K562 (cell line): ENCODE data around the gene FBN3. TPM values are rescaled to one million over a fixed set of nuclear protein-coding genes. Genes with fewer than 3 reads are reported as not detected.

Source experiments
- ATAC-seq: fragments of 200-7000 bp; cut with Tn5 transposase; 3 replicates; pipeline ENCODE4 v1.9.1; 2020; ENCODE audit warnings: moderate library complexity
- BruUV-seq: library from RNA; stranded (reverse); fragments of 400-500 nt; replicated peaks from 2 replicates; lab custom pipeline; 2021; lab: Mats Ljungman, UMichigan
- CTCF ChIA-PET: fragments of 300-600 bp; formaldehyde crosslinking; extraction: SDS; loops from one replicate; lab custom pipeline; 2021; ENCODE audit warnings: low intra/inter-chr PET ratio; lab: Yijun Ruan, JAX
- POLR2A ChIA-PET: fragments of 300-600, 350-650 bp; sonication (Branson Sonifier 250); formaldehyde crosslinking; extraction: SDS; loops from one replicate; lab custom pipeline; 2021; ENCODE audit warnings: antibody characterized with exemption, inconsistent platforms; lab: Yijun Ruan, JAX
- DNase-seq, 4 experiments: peaks; one replicate each; pipeline versions ENCODE4 v3.0.0 to v3.0.0-alpha.2; 2011 to 2018; ENCODE audit warnings: low spot score in 3 of 4, mixed read lengths in 3 of 4; ENCODE audit errors: extremely low read depth in 1 of 4
- FAIRE-seq: peaks from 2 replicates; lab custom pipeline; 2011; peaks lifted over from hg19 to GRCh38; lab: Jason Lieb, UNC
- H2AFZ ChIP-seq: 2 replicates; pipeline ENCODE4 v1.6.0; 2011; ENCODE audit warnings: low read depth, low read length, control low read depth, inconsistent platforms
- H3K27ac ChIP-seq: fragments of 200-600 bp; 3 replicates; pipeline ENCODE4 v1.8.0; 2011; ENCODE audit warnings: low read depth, mild to moderate bottlenecking, control low read depth, inconsistent platforms, low read length, moderate library complexity, mixed read lengths; ENCODE audit errors: extremely low read depth
- H3K27me3 ChIP-seq, 2 experiments: fragments of 300-600 bp in 1 of 2; 2 replicates in 1 of 2; 3 replicates in 1 of 2; pipeline versions ENCODE4 v1.6.0 to v1.8.0; 2011; ENCODE audit warnings: inconsistent platforms in 2 of 2, low read length in 2 of 2, mild to moderate bottlenecking in 1 of 2, mixed read lengths in 1 of 2, moderate library complexity in 1 of 2; ENCODE audit not compliant: control insufficient read depth in 2 of 2, insufficient read depth in 2 of 2
- H3K36me3 ChIP-seq: fragments of 300-600 bp; 3 replicates; pipeline ENCODE4 v1.8.0; 2011; ENCODE audit warnings: mild to moderate bottlenecking, low read length, inconsistent platforms; ENCODE audit not compliant: control insufficient read depth, insufficient read depth
- H3K4me1 ChIP-seq, 2 experiments: fragments of 200-600 bp in 1 of 2; replicated peaks in 1 of 2; 2 replicates in 1 of 2; 3 replicates in 1 of 2; pipeline versions ENCODE4 v1.5.1 to v1.8.0; 2011; ENCODE audit warnings: inconsistent platforms in 2 of 2, low read length in 2 of 2, mild to moderate bottlenecking in 1 of 2, mixed read lengths in 1 of 2, moderate library complexity in 1 of 2; ENCODE audit not compliant: control insufficient read depth in 2 of 2, insufficient read depth in 2 of 2
- H3K4me2 ChIP-seq: 2 replicates; pipeline ENCODE4 v1.6.1; 2011; ENCODE audit warnings: low read length, control low read depth, inconsistent platforms, mixed read lengths; ENCODE audit not compliant: insufficient read depth
- H3K4me3 ChIP-seq: fragments of 200-600 bp; sonication (generic), shearing (Covaris generic); 2 replicates; pipeline ENCODE4 v1.5.1; 2016; ENCODE audit warnings: control low read depth, inconsistent platforms
- H3K79me2 ChIP-seq: fragments of 200-600 bp; 3 replicates; pipeline ENCODE4 v1.8.0; 2011; ENCODE audit warnings: low read length, inconsistent platforms; ENCODE audit not compliant: control insufficient read depth, insufficient read depth
- H3K9ac ChIP-seq, 2 experiments: 2 replicates each; pipeline versions ENCODE4 v1.6.0 to v1.6.1; 2011; ENCODE audit warnings: low read depth in 2 of 2, low read length in 2 of 2, control low read depth in 1 of 2, inconsistent platforms in 1 of 2, mild to moderate bottlenecking in 1 of 2, mixed read lengths in 1 of 2; ENCODE audit not compliant: insufficient read depth in 1 of 2
- H3K9me1 ChIP-seq: one replicate; pipeline ENCODE4 v1.6.0; 2011; ENCODE audit warnings: inconsistent platforms, mild to moderate bottlenecking, low read length, moderate library complexity; ENCODE audit not compliant: control insufficient read depth, insufficient read depth
- H3K9me3 ChIP-seq: replicated peaks from 2 replicates; pipeline ENCODE4 v1.5.1; 2011; ENCODE audit warnings: low read depth, low read length, inconsistent platforms; ENCODE audit not compliant: control insufficient read depth, insufficient read depth
- H4K20me1 ChIP-seq: replicated peaks from 2 replicates; pipeline ENCODE4 v1.6.1; 2011; ENCODE audit warnings: low read length, inconsistent platforms, mixed read lengths; ENCODE audit not compliant: control insufficient read depth, insufficient read depth
- C11orf30 ChIP-seq: fragments of 450-650 bp; IDR thresholded peaks from 2 replicates; pipeline ENCODE4 v1.6.1; 2016; ENCODE audit warnings: low read depth, mild to moderate bottlenecking
- KLF10 ChIP-seq: fragments of 250-450 bp; sonication (Bioruptor Pico); IDR thresholded peaks from 2 replicates; pipeline ENCODE4 v1.6.1; 2021; ENCODE audit warnings: matching md5 sums
- MAZ ChIP-seq, 2 experiments: fragments of 450-650 bp in 1 of 2; sonication (generic) in 1 of 2; formaldehyde crosslinking; IDR thresholded peaks in 1 of 2; conservative IDR thresholded peaks in 1 of 2; 2 replicates each; pipeline versions ENCODE4 v1.4.0 to v1.5.0; 2020; ENCODE audit warnings: mild to moderate bottlenecking in 1 of 2, missing genetic modification reagents in 1 of 2
- MTA3 ChIP-seq: fragments of 450-650 bp; formaldehyde crosslinking; IDR thresholded peaks from 2 replicates; pipeline ENCODE4 v1.6.1; 2017; ENCODE audit warnings: mild to moderate bottlenecking, borderline replicate concordance
- RHOXF2B ChIP-seq: fragments of 250-450 bp; sonication (Bioruptor Pico); conservative IDR thresholded peaks from 2 replicates; pipeline ENCODE4 v1.5.1; 2021
- SIN3A ChIP-seq, 2 experiments: fragments of 150-350 bp in 1 of 2; IDR thresholded peaks; 2 replicates each; pipeline ENCODE4 v1.6.1; 2011 to 2016; ENCODE audit warnings: borderline replicate concordance in 2 of 2, low read depth in 2 of 2, low read length in 2 of 2, mild to moderate bottlenecking in 2 of 2, moderate library complexity in 2 of 2; ENCODE audit not compliant: control insufficient read depth in 1 of 2
- SMARCC2 ChIP-seq: fragments of 450-650 bp; IDR thresholded peaks from 2 replicates; pipeline ENCODE4 v1.6.1; 2017; ENCODE audit warnings: antibody characterized with exemption, moderate library complexity, mild to moderate bottlenecking, low read depth
- SP2 ChIP-seq: IDR thresholded peaks from 2 replicates; pipeline ENCODE4 v1.6.1; 2011; ENCODE audit warnings: mild to moderate bottlenecking, low read depth, low read length, moderate library complexity; ENCODE audit not compliant: poor library complexity, severe bottlenecking; ENCODE audit errors: extremely low read depth
- U2AF2 ChIP-seq: fragments of 200-400 bp; formaldehyde crosslinking; optimal IDR thresholded peaks from 2 replicates; pipeline ENCODE3; 2017; ENCODE audit warnings: low read depth, mild to moderate bottlenecking, low read length
- ZBTB26 ChIP-seq: fragments of 450-650 bp; formaldehyde crosslinking; IDR thresholded peaks from 2 replicates; pipeline ENCODE4 v1.4.0; 2022; ENCODE audit warnings: missing genetic modification characterization
- ZBTB40 ChIP-seq, 2 experiments: fragments of 450-650 bp in 1 of 2; sonication (generic) in 1 of 2; formaldehyde crosslinking in 1 of 2; IDR thresholded peaks; 2 replicates each; pipeline versions ENCODE4 v1.7.1 to v1.9.0; 2016 to 2022; ENCODE audit warnings: inconsistent platforms in 1 of 2, mild to moderate bottlenecking in 1 of 2, missing genetic modification reagents in 1 of 2
- ZNF316 ChIP-seq: fragments of 450-650 bp; IDR thresholded peaks from 2 replicates; pipeline ENCODE4 v1.6.1; 2016
- WGBS: fragments of 100-300 bp; shearing (Covaris generic); methylation state at CpG from one replicate; pipeline ENCODE4 v1.1.6; 2016; ENCODE audit warnings: low coverage, mixed read lengths; ENCODE audit not compliant: insufficient coverage; ENCODE audit errors: missing lambda C conversion rate; 5-methylcytosine and 5-hydroxymethylcytosine counted together
- in situ Hi-C: fragments of 300-500 bp; cut with MboI; formaldehyde crosslinking; loops from 4 replicates; pipeline ENCODE4 v1.15.0; 2018; ENCODE audit warnings: inconsistent platforms, mixed read lengths
- intact Hi-C: fragments of 100-400 bp; cut with micrococcal nuclease; formaldehyde crosslinking; loops from 2 replicates; pipeline ENCODE4 v1.14.2; 2022
- polyA plus RNA-seq, 8 experiments: library from polyadenylated mRNA; depleted of rRNA in 4 of 8; stranded (reverse) in 5 of 8; unstranded in 3 of 8; fragments of >200 nt; fragmentation: Nextera tagmentation in 2 of 8; fragmentation: Illumina TruSeq in 1 of 8; extraction: Ambion mirVana in 2 of 8; extraction: Trizol in 1 of 8; gene quantifications; 2 replicates each; pipeline versions ENCODE4 v1.2.1 to v1.2.3, GENCODE V29; 2011 to 2014; ENCODE audit warnings: inconsistent platforms in 1 of 8, missing spikeins in 1 of 8
- total RNA-seq, 7 experiments: library from RNA; depleted of rRNA in 6 of 7; stranded (reverse); fragments of >200 nt in 6 of 7; fragmentation: Illumina TruSeq in 2 of 7; extraction: Trizol in 2 of 7; gene quantifications; 2 replicates each; pipeline versions ENCODE4 v1.2.1 to v1.2.3, GENCODE V29; 2011 to 2021; ENCODE audit warnings: low replicate concordance in 1 of 7

FBN3 gene
- total and polyA plus RNA-seq, 9 of the 15 experiments (the other 6 are each of a cell fraction or from before 2014, with no cell fraction given) = under 0.01 to 0.29 (median 0.01) TPM; not detected in 4

GRCh38 chr19:8038815-8039214, 110.6 kb downstream of the FBN3 start:
- ChIA-PET POLR2A (no interaction called here), CTCF (no interaction called here)
- DNase-seq (peak in 1 of 4 experiments; percentile 31), FAIRE-seq (peak; percentile 15), ATAC-seq (no peak; the same call in 2 of the 3 replicates)
- no peak overlapping the region for H3K27ac ChIP-seq
- H3K9me3 ChIP-seq = peaks cover 3% of the 10 kb centered on the region; the same call in 1 of the 2 replicates
- H3K36me3 ChIP-seq = no peaks in the 10 kb centered on the region
- no peaks in the 10 kb centered on the region for H3K9me1 ChIP-seq
- H3K9ac ChIP-seq = no peak overlapping the region
- H2AFZ ChIP-seq = 0 out of 2 replicates have a peak overlapping the region, but pooled peaks have one; percentile 9
- WGBS = 60% methylated on average over 6 of the region's 6 CpGs
- in situ Hi-C loops = no loop called here
- intact Hi-C loops = no loop called here
- no peak overlapping the region for H3K4me3 ChIP-seq
- no peaks in the 10 kb centered on the region for H4K20me1 ChIP-seq
- peaks cover 20 to 36% of the 10 kb centered on the region in 2 experiments for H3K4me1 ChIP-seq
- no peaks in the 10 kb centered on the region for H3K79me2 ChIP-seq
- H3K27me3 ChIP-seq = no peaks in the 10 kb centered on the region
- H3K4me2 ChIP-seq = no peak overlapping the region
- no TSS peak for BruUV-seq
- TF ChIP-seq SIN3A (IDR thresholded peaks at IDR 0.05; ENCODE audit: borderline replicate concordance in 2 of 2, control insufficient read depth in 1 of 2, low read depth in 2 of 2, low read length in 2 of 2) (no peak), C11orf30 (peak; percentile 22; the same call in 1 of the 2 replicates), RHOXF2B (CRISPR knock-in tag) (no peak), ZNF316 (peak; percentile 78), MAZ (CRISPR knock-in tag; conservative IDR thresholded peaks at IDR 0.05 in 1 of 2, IDR thresholded peaks at IDR 0.05 in 1 of 2) (no peak), MTA3 (no peak), SP2 (no peak), ZBTB40 (IDR thresholded peaks at IDR 0.05) (no peak), ZBTB40 (CRISPR knock-in tag; IDR thresholded peaks at IDR 0.05) (no peak), U2AF2 (no peak), SMARCC2 (no peak), KLF10 (CRISPR knock-in tag) (no peak), ZBTB26 (CRISPR knock-in tag) (no peak)
